HG03039 (cell line): Measurements from ENCODE around the gene NDUFA11.
A peak's percentile ranks its signal among the peaks of the same experiment; 100 is the strongest.

Experiments used
- ATAC-seq: cut with Tn5 transposase; IDR thresholded peaks from one replicate; pipeline ENCODE4 v1.9.1; 2021; ENCODE audit warnings: mild to moderate bottlenecking, moderate library complexity; ENCODE audit not compliant: unreplicated experiment

NDUFA11 gene

DNA sequence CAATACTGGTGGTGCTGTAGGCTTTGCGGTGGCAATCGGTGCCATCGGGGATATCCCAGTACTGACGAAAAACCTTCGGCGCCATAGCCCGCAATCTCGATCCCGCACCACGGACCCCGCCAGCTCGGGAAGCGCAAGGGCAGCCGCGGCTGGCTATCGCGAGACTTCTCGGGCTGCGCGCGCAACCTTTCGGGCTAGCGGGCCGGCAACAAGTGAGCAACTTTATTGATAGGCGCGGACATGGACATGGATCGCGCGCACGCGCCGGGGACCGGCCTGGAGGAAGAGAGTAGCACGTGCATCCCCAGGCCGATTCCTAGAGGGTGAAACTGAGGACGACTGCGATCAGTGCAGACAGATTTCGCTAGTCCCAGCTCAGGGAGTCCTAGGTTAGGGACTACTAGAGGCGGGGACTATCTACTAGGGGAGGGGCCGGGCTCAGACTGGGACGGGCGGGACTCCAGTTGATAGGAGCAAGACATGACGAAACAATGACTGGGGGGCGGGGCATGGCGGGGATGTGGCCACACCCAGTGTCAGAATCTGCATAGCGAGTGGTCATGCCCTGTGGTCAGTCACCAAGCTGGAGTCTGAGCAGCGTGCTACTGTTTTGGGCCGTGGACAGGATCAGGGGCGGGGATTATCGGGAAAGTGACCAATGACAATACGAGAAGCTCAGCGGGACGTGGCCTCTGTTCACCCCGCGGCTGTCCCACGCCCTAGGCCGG, at the start of gene NDUFA11:
TSS of gene NDUFA11 (minus strand) at position 167 of the 728 bp plus-strand sequence. CDS start at position 85, 82 bp downstream.
- ATAC-seq = peak; percentile 30

- ATAC-seq = no peak
These were observed 49.5 kb upstream of the NDUFA11 start for GRCh38 chr19:5953030-5953589.

DNA sequence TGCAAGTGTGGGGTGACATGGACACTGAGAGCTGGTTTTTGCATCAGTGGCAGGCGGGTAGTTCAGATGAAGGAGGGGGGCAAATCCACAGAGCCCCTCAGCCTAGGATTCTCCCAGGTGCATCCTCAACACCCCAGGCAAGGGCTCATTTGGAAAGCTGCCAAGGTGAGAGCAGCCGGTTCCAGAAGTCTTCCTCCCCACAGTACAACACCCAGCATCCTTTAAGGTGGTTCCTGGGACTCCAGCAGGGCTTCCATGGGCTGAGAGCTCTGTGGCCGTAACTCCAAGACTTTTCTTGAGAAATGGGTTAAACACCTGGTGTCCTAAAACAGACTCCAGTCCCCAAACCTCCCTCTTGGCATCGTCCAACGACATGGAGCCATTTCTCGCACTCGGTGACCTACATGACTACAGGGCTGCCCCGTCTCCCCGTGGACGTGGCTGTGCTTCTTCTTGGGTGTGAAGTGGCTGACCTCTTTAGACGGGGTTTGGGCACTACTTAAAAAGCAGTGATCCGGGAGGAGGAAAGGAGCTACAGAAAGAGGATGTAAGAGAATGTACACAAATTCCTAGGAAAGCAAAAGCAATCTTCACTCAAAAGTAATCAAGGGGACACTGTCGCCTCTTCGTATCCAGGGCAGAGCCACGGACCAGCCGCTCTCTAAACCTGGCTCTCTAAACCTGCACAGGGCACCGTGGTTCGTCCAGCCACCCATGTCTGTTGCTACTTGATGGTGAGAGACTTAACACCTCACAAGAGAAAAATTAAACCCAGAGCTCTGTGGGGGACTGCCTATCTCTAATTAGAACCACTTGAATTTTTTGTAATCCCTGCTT, 48.8 kb upstream of the NDUFA11 start:
- ATAC-seq = no peak

DNA sequence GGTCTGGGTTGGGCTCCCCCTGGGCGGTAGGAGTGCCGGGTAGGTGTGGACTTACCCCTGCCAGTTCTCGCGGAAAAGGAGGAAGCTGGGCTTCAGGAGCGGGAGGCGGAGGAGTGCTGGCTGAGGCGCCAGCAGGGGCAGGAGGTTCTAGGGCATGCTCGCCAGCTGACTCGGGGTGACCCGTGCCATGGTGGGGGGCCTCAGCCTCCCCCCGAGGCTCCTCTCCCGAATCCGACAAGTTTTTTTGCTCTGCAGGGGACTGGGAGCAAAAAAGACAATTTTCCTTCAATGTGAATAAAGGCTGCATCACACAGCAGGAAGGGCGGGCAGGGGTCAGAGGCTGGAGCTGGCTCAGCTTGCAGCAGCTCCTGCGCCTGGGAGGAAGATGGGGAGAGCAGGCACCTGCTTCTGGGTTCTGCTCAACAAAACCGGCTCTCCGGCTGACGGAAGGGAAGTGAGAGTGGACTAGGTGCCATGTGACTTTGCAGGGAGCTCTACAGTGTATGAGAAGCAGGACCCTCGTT, 47.8 kb upstream of the NDUFA11 start:
- ATAC-seq = no peak

- no peak for ATAC-seq
These were observed 47.2 kb upstream of the NDUFA11 start for GRCh38 chr19:5950741-5951140.

DNA sequence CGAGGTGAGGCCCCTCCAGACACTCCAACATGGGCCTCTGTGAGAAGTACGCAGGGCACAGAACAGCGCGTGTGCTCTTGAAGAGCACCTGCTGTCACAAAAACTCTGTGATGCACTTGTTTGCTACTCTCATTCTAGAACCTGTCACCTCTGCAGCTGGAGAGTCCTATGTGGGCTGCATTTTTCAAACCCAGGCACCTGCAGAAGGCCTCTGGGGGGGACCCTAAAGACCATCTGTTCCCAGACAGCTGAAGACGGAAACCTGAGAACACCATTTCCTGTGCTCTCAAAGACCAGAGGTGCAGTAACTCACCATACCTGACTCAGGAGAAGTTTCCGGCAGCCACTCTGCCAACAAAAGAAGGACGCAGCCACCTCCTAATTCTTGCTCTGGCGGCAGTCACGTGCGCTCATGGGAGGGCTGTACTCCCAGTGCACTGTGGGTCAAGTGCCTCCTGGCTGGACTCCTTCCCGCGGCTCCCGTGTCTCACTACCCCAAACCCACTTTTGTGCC, 46.3 kb upstream of the NDUFA11 start:
- ATAC-seq = no peak

GRCh38 chr19:5948752-5949564, 45.4 kb upstream of the NDUFA11 start:
- no peak for ATAC-seq

- ATAC-seq = no peak
These were observed 43.8 kb upstream of the NDUFA11 start for GRCh38 chr19:5947435-5947834.

- no peak for ATAC-seq
These were observed 40.0 kb upstream of the NDUFA11 start for GRCh38 chr19:5943623-5944022.

DNA sequence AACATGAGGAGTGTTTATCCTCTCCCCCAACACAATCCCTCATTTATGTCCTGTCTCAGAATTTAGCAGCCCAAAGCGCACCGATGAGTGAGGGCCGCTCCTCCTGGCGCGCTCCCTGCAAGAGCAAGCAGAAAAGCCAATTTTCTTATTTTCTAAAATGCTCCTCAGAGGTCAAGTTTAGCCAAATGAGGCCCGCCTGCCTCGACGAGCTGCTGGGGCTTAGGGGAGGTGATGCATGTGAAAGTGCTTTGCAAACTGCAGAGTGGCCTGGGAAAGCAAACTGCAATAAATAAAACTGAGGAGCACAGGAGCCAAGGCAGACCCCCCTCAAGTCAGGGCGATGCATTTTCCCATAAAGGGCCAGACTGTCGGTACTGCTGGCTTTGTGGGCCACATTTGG, 39.5 kb upstream of the NDUFA11 start:
- ATAC-seq = no peak

GRCh38 chr19:5941673-5942072, 38.1 kb upstream of the NDUFA11 start:
- ATAC-seq = no peak

DNA sequence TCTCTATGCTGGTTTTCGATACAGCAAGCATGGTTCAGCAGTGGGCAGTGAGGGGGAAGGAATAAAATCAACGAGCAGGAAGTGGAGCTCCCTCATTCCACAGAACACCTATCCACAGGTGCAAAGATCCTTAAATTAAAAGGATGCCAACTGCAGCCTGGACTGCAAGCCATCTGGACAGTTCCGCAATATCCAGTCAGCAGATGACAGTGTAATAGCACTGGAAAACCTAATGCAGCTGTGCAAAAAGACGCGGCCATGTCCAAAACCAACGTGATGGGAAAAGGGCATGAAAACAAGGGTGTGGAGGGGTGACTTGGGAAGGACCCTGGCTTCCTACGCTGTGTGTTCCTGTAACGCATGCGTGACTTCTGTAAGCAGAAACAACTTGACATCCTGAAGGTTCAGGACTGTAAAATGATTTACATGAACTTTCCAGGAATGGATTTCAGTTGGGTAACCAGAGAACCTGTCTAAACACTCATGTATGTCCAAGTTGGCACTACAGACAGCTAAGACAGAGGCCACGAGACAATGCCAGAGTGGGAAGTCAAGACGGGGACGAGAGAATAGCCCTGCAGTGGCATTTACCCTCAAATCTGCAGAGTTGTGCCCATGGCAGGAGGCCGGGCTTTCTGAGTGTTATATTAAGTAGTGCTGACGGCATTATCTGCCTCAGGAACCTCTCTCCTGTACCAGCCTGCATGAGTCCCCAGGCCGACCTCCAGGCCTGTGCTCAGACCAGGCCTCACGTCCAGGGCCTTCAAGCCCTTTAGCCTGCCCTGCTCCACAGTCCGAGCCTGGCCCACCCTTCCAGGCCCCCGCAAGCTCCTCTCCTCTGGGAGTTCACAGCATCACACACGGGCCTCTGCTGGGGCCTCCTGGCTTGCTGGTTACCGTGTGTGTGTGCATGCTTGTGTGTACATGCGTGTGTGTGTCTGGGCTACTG, 36.9 kb upstream of the NDUFA11 start:
- no peak for ATAC-seq

DNA sequence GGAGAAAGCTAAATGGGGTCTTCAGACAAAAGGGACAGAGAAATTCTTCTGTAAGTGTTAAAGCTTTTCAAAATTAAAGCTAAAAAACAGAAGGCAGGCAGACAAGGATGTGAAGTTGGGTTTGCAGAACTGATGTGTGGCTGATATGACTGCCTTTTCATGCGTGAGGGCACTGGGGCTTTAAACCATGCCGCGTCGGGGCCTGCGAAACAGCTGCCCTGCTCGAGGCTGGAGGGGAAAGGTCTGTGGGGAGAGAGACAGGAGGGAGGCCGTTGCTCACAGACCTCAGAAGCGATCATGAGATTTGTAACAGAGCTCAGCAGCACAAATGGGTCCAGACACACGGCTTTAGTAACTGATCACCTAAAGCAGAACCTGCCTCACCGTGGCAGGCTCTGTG, 34.0 kb upstream of the NDUFA11 start:
- no peak for ATAC-seq

GRCh38 chr19:5936292-5936592, 32.7 kb upstream of the NDUFA11 start:
- ATAC-seq = no peak

DNA sequence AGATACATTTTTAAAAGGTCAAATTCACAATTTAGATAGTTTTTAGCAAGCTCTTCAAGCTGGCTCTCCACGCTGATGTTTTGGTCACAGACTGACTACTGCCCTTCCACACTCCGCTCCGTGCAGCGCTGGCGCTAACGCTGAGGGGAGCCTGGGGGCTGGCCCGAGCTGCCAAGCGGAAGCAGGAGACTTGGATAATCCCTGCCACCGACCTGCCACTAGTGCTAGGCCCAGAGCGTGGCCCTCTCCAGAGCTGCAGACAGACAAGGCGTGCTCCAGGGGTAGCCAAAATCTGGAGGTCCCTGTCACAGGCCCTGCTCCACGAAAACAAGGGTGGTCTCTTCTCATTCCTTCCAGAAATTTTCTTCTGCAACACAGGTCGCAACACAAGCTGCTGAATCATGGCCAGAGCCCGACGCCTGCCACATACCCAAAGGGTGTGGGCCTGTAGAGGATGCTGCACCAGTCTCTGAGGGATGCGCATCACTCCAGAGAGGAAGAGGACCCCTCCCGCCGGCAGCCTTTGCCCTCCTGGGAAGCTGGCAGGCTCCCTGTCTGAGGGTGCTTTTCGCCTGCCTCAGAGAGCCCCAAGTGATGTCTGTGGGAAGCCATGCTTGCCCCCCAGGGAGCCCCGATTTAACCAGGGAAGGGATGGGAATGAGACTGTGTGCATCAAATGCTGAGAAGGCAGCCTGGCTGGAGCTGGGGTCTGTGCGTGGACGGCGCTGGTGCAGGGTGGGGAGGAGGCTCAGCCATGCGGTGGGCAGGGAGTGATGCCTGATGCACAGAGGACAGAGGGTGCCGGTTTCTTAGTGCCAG, 32.1 kb upstream of the NDUFA11 start:
- no peak for ATAC-seq

GRCh38 chr19:5934774-5935472, 31.3 kb upstream of the NDUFA11 start:
- no peak for ATAC-seq

DNA sequence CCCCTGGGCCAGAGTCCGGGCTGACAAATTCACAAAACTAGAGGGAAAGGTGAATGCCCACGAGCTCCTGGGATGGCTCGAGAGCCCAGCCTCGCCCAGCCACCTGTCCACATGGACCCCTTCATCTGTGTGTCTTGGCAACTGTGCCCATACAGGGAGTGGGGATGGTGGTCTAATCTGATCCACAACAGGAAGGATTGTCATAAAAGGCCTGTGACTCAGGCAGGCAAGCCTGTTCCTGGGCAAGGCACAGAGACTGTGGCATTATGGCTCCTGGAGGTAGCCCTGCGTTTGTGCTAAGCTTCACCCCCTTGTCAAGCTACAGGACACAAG, 30.4 kb upstream of the NDUFA11 start:
- ATAC-seq = no peak

GRCh38 chr19:5933391-5934068, 29.9 kb upstream of the NDUFA11 start:
- ATAC-seq = no peak
